NCI-H1092 (cell line): Measurements from ENCODE around the gene FAM131A.

Experiments
- DNase-seq: peaks from one replicate; lab custom pipeline; 2025; lab: John Stamatoyannopoulos, UW

FAM131A gene, protein sequence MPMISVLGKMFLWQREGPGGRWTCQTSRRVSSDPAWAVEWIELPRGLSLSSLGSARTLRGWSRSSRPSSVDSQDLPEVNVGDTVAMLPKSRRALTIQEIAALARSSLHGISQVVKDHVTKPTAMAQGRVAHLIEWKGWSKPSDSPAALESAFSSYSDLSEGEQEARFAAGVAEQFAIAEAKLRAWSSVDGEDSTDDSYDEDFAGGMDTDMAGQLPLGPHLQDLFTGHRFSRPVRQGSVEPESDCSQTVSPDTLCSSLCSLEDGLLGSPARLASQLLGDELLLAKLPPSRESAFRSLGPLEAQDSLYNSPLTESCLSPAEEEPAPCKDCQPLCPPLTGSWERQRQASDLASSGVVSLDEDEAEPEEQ

DNA sequence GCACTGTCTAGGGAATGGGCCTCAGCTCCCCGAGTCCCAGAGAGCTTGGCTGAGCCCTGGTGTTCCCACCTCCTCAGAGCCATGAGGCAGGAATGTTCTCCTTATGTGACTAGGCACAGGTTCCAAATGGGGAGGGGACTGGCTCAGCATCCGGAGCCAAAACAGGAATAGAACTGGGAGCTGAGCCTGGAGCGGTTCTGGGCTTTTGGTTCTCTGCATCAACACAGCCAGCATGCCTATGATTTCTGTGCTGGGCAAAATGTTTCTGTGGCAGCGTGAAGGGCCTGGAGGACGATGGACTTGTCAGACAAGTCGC, at the start of gene FAM131A:
TSS of gene FAM131A (plus strand) at position 202 of the 316 bp plus-strand sequence. CDS start at position 233, 31 bp downstream.
- DNase-seq, result no peak

DNA sequence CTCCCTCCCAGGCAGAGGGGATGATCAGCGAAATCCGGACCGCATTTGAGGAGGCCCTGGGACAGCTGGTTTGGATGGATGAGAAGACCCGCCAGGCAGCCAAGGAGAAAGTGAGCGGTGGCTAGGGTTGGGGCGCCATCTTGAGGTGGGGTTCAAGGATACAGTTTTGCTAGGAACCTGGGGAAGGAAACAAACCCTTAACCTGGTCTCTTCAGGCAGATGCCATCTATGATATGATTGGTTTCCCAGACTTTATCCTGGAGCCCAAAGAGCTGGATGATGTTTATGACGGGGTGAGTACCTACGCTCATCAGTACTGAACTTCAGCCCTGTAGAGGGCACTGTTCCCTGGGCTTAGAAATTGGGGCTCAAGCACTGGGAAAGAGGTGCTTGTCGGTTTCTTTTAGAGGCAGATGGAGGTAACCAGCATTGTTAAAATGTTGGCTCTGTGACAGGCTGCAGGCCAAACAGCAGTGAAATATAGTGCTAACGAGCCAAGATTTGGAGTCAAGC, 47.9 kb upstream of the FAM131A start:
- peak; percentile 30 for DNase-seq

DNA sequence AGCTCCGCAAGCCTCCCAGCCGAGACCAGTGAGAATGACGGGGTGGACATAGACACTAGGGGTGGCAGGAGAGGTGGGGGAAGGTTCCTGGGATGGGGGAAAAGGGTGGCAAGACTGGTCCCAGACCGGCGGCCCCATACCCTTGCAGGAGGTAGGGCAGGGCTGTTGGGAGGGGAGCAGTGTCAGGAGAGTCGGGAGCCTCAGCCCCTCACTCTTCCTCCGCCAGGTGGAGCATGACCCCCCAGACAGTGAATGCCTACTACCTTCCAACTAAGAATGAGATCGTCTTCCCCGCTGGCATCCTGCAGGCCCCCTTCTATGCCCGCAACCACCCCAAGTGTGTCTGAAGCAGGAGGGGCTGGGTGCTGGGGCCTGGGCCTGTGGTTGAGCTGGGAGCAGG, 47.1 kb upstream of the FAM131A start:
- DNase-seq, result no peak

DNA sequence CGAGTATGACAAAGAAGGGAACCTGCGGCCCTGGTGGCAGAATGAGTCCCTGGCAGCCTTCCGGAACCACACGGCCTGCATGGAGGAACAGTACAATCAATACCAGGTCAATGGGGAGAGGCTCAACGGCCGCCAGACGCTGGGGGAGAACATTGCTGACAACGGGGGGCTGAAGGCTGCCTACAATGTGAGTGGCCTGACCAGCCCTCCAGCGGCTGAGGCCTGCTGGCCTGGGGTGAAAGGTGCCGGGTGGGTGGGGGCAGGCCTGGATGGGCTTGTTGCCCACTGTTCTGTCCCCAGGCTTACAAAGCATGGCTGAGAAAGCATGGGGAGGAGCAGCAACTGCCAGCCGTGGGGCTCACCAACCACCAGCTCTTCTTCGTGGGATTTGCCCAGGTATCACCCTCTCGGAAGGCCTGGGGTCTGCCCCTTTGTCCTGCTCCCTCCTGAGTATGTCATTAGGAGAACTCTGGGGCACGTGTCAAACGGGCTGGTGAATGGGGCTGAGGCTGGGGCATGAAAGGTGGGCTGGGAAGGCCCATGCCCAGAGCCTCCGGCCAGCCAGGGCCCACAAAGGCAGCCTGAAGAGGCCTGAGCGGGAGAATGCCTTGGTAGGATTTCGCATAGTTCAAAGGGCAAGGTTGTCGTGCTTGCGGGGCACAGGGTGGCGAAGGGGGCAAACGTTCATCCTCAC, 46.2 kb upstream of the FAM131A start:
- no peak for DNase-seq

DNA sequence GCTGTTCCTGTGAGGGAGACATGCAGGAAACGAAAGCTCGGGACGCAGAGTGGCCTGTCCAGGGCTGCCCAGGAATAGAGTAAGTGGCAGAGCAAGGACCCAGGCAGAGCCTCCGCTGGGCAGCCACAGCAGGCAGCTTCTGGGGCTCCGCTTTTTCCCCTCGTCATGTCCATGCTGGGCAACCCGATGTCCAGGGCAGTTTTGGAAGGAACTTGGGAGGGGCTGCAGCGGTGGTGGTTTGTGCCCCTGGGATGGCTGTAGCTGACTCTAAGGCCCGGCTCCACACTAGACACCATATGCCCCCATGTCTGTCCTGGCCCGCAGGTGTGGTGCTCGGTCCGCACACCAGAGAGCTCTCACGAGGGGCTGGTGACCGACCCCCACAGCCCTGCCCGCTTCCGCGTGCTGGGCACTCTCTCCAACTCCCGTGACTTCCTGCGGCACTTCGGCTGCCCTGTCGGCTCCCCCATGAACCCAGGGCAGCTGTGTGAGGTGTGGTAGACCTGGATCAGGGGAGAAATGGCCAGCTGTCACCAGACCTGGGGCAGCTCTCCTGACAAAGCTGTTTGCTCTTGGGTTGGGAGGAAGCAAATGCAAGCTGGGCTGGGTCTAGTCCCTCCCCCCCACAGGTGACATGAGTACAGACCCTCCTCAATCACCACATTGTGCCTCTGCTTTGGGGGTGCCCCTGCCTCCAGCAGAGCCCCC, 45.5 kb upstream of the FAM131A start:
- no peak for DNase-seq

DNA sequence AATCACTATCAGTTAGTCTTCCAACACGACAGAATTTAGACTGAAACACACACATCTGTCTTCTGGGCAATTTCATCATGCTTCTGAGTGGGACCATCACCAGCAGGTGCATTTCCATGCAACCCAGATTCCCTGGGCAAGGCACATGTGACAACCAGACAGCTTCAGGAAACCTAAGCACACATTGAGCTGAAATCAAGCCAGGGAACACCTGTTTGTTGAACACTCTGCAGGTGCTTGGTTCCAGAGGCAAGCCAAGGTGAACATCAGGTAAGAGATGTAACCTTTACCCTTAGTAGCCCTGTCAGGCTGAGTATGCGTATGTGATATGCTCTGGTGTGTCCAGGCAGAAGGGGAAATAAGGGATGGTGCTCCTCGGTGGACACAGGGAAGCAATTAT, 41.6 kb upstream of the FAM131A start:
- no peak for DNase-seq

DNA sequence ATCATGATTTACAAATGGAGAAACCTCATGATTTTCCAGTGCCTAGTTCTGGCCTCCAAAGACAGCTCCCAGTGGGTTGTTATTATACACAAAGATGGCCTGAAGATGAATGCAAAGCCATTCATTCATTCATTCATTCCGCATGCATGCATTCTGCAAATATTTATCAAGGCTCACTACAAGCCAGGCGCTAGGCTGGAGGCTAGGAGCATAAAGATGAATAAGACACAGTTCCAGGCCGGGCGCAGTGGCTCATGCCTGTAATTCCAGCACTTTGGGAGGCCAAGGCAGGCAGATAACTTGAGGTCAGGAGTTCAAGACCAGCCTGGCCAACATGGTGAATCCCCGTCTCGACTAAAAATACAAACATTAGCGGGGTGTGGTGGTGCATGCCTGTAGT, 40.8 kb upstream of the FAM131A start:
- no peak for DNase-seq

DNA sequence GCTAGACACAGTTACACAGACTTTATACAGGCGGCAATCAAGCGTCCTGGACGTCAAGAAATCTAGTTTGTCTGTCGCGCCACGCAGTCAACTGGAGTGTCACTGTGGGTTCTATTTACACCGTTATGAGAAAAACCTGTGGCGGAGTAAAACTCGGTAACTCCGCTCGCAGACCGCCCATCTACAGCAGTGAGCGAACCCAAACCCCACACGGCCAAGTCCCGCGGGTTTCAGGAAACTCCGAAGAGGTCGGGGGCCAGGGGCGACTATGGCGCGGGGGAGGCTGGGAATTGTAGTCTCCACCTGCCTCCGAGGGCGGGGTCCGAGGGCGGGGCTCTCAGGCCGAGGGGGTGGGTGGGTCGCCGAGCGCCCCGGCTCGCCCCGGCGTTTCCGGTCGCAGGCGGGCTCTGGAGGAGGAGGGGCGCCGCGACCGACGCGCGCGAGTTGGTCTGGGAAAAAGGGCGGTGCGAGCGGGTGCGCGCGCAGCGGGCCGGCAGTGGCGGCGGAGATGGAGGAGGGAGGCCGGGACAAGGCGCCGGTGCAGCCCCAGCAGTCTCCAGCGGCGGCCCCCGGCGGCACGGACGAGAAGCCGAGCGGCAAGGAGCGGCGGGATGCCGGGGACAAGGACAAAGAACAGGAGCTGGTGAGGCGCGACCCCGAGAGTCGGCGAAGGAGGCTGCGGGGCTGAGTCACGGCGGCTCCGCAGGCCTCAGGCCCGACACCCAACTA, 38.5 kb upstream of the FAM131A start, which contains the start of gene PSMD2:
TSS of gene PSMD2 (plus strand) at position 483 of the 729 bp plus-strand sequence. CDS start at position 509, 26 bp downstream.
- DNase-seq, result peak; percentile 97

DNA sequence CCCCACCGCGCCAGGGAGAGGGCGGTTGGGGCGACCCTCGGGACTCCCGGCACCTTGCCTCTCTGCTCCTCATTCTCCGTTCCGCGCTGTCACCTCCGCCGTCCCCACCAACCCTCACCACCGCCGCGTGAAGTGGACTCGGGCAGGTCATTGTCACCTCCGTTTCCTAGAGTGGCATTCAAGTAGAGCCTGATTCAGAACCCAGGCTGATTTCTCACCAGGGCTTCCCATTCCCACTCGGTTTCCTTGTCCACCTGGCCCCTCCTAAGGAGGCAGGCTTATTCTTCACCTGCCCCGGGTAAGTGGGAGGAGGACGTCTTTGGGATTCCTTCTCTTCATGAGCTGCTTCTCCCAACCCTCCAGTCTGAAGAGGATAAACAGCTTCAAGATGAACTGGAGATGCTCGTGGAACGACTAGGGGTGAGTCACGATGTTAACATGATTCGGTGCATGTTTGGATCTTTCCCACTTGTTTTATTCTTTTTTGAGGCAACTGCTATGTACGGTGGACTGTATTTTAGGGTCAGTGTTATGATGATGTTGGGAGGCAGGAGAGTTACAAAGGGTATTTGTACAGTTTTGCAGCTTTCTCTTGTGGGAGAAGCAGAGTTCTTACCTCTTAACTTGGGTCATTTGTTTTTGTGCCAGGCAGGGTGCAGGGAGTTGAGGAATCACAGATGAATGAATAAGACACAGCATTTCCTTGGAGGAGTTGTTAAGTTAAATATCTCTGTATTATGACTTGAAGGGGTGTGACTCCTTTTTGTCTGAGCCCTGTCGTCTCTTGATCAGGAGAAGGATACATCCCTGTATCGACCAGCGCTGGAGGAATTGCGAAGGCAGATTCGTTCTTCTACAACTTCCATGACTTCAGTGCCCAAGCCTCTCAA, 37.7 kb upstream of the FAM131A start:
- no peak for DNase-seq

DNA sequence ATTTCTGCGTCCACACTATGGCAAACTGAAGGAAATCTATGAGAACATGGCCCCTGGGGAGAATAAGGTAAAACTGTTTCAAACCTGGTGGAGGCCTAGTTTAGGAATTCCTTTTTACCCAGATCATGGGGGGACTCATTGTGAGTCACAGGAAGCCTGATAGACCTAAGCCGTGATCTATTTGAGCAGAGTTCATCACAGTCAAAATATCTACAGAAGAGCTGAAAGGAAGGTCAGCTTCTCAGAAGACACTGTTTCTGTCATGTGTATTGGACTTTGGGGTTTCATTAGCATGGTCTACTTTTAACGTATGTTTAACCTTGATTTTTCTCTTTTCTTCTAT, 37.1 kb upstream of the FAM131A start:
- DNase-seq, result no peak

DNA sequence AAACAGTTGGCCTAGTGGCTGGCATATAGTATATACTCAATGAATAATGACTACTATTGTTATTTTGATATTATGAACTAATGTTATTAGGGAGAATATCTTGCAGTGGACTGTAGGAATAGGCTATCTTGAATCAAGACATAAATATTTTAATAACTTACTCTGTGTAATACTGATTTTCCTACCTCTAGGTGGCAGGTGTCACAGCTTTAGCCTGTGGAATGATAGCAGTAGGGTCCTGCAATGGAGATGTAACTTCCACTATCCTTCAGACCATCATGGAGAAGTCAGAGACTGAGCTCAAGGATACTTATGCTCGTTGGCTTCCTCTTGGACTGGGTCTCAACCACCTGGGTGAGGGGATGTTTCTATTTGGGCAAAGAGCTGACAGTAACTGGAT, 31.8 kb upstream of the FAM131A start:
- DNase-seq, result no peak

DNA sequence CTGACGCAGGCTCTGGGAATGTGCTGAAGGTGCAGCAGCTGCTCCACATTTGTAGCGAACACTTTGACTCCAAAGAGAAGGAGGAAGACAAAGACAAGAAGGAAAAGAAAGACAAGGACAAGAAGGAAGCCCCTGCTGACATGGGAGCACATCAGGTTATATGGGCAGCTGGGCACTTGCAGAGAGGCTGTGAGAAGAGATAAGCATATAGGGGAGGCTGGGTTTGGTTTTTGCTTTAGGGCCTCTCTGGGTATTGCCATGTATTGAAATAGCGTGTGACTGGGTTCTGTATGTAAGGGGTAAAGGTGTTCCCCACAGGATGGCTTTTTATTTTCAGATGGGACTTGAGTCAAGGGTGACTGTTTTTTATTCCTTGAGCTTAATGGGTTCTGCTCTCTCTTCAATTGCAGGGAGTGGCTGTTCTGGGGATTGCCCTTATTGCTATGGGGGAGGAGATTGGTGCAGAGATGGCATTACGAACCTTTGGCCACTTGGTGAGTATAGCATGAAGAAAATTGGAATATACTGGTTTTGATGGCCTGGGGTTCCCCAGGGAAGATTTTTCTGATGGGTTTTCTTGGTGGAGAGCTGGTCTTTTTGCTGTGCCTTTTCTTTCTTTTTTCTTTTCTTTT, 30.9 kb upstream of the FAM131A start:
- no peak for DNase-seq

DNA sequence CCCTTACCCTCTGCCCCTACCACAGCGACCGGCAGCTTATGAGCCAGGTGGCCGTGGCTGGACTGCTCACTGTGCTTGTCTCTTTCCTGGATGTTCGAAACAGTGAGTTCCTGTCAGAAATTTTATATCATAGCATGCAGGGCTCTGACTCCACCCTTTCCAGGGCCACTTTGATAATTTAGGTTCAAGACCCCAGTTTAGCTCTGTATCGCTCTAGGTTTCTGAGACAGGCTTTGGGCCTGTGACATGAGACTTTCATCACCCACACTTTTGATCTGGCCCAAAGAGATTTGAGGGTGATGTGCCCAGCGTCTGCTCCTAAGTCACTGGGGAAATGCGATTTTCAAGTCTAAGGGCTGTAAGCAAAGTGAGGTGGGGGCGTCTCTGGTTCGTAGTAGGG, 29.5 kb upstream of the FAM131A start:
- no peak for DNase-seq

DNA sequence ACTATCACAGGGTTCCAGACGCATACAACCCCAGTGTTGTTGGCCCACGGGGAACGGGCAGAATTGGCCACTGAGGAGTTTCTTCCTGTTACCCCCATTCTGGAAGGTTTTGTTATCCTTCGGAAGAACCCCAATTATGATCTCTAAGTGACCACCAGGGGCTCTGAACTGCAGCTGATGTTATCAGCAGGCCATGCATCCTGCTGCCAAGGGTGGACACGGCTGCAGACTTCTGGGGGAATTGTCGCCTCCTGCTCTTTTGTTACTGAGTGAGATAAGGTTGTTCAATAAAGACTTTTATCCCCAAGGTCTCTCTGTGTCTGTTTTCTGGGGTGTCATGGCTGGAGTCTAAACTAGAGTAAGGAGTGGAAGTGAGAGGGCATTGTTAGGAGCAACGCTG, 28.7 kb upstream of the FAM131A start:
- no peak for DNase-seq

DNA sequence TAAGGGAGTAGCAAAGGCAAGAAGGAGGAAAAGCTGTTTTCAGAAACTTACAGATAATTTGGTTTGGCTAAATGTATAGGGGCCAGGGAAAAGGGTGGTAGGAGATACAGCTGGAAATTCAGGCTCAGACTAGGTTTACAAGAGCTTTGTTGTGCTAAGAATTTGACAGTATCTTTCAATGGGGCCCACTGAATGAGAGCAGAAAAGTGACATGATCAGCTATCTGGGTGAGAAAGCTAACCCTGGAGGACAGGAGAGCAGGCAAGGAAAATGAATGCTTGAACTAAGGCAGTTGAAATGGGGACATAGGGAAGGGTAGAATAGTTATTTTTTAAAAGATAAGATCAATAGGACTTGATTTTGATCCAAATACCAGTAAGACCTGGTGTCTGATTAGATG, 25.8 kb upstream of the FAM131A start:
- DNase-seq, result no peak

DNA sequence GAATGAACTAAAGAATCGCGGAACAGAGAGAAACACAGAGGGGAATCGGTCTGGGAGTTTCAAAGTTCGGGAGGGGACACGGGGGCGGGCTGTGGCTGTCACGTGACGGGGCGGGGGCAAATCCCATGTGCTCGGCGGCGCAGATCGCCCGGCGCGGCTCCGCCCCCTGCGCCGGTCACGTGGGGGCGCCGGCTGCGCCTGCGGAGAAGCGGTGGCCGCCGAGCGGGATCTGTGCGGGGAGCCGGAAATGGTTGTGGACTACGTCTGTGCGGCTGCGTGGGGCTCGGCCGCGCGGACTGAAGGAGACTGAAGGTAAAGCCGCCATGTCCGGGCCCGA, 23.1 kb upstream of the FAM131A start, which contains the start of gene EIF4G1:
TSS of gene EIF4G1 (plus strand) at position 244 of the 337 bp plus-strand sequence. CDS start 1,191 bp downstream, outside the sequence.
- DNase-seq, result peak; percentile 87

DNA sequence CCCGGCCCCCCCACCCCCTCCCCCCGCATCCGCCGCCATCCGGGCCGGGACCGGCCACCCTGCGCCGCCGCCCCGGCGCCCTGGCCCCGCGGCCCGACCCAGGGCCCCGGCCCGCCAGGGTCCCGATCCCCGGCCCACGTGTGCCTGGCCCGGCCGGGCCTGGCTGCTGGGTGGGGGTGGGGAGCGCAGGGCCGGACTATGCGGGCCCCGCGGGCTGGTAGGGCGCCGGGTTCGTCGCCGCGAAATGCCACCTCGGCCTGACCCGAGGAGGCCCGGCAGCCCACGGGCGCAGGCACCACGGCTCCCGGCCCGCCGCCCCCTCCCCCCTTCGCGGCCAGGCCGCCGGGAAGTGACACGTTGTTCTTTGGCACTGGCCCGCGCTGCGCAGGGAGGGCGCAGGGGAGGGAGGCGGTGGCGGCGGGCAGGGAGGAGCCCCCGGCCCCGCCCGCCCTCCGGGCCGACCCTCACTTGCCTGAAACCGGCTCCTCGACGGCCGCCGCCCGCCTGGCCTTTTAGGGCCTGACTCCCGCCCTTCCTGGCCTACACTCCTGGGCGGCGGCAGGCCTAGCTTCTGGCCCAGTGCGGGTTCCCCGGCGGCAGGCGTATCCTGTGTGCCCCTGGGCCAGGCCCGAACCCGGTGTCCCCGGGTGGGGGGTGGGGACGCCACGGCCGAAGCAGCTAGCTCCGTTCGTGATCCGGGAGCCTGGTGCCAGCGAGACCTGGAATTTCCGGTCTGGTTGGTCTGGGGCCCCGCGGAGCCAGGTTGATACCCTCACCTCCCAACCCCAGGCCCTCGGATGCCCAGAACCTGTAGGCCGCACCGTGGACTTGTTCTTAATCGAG, 22.5 kb upstream of the FAM131A start:
- peak; percentile 55 for DNase-seq

DNA sequence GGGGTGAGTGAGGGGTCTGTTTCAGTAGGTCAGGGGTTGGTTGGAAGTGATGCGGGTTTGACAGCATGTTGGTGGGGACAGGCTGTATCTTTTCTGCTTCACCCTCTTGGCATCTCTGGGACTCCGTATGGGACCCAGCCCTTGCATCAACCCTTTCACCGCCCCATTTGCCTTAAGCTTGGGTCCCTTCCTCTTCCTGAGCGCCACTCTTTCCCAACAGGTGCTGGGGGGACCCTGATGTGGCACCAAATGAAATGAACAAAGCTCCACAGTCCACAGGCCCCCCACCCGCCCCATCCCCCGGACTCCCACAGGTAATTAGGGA, 21.9 kb upstream of the FAM131A start:
- DNase-seq, result no peak

DNA sequence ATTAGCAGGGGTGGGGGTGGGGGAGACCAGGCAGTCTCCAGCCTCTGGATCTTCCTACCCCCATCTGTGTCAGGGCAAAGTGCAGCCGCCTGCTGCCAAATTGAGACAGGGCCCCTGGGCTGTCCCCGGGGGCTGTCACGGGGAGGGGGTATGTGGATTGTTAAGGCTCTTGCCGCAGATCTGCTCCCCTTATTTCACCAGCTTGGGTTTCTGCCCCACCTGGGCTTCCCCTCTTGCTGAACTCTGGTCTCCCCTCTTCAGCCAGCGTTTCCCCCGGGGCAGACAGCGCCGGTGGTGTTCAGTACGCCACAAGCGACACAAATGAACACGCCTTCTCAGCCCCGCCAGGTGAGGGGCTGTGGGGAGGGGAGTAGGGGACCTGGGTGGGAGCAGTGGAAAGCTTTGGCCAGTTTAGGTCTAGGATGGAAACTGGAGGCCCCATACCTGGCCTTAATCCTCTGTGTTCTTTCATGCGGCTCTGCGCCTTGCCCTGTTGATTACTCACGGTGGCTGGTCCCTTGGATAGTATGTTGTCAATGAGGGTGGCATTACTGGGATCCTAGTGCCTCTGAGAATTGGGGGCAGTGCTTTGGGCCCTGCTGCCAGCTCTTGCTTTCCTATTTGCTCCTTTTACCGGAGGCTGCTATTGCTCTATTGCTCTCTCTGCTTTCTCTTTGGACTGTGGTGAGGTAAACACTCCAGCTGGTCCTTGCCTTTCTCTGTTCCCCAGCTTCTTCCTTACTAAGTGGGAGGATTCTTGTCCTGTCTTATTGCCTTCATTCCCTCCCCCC, 21.3 kb upstream of the FAM131A start:
- DNase-seq, result no peak
